Effector memory CD4-positive, alpha-beta T cell (primary cell): ENCODE measurements around the gene ZNF821.

Source experiments
- DNase-seq, 3 donors: peaks; one replicate each; pipeline ENCODE4 v3.0.0-alpha.2; 2020
- H3K27ac ChIP-seq: 2 replicates; pipeline ENCODE4 v1.7.0; 2013; ENCODE audit warnings: mild to moderate bottlenecking, low read length, moderate library complexity; ENCODE audit not compliant: insufficient read depth, poor library complexity, severe bottlenecking
- H3K27me3 ChIP-seq: replicated peaks from 2 replicates; pipeline ENCODE4 v1.7.0; 2013; ENCODE audit warnings: mild to moderate bottlenecking, low read length; ENCODE audit not compliant: insufficient read depth, control insufficient read depth, poor library complexity, severe bottlenecking
- H3K36me3 ChIP-seq: 2 replicates; pipeline ENCODE4 v1.7.0; 2013; ENCODE audit warnings: mild to moderate bottlenecking, low read length, moderate library complexity; ENCODE audit not compliant: control insufficient read depth, insufficient read depth
- H3K4me1 ChIP-seq: 2 replicates; pipeline ENCODE4 v1.7.0; 2013; ENCODE audit warnings: low read length, mild to moderate bottlenecking; ENCODE audit not compliant: control insufficient read depth, insufficient read depth, poor library complexity, severe bottlenecking
- H3K4me3 ChIP-seq: 2 replicates; pipeline ENCODE4 v1.7.0; 2013; ENCODE audit warnings: low read length, low read depth, mild to moderate bottlenecking; ENCODE audit not compliant: insufficient read depth, poor library complexity, severe bottlenecking
- H3K9me3 ChIP-seq: 2 replicates; pipeline ENCODE4 v1.7.0; 2013; ENCODE audit warnings: mild to moderate bottlenecking, low read length, moderate library complexity; ENCODE audit not compliant: control insufficient read depth
- total RNA-seq, 3 donors: gene quantifications; one replicate each; lab custom pipeline; 2026; lab: John Stamatoyannopoulos, UW

The ZNF821 gene, protein sequence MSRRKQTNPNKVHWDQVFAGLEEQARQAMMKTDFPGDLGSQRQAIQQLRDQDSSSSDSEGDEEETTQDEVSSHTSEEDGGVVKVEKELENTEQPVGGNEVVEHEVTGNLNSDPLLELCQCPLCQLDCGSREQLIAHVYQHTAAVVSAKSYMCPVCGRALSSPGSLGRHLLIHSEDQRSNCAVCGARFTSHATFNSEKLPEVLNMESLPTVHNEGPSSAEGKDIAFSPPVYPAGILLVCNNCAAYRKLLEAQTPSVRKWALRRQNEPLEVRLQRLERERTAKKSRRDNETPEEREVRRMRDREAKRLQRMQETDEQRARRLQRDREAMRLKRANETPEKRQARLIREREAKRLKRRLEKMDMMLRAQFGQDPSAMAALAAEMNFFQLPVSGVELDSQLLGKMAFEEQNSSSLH
- 12.8 to 17.8 (median 15.3) reads per million in 3 donors for total RNA-seq

DNA sequence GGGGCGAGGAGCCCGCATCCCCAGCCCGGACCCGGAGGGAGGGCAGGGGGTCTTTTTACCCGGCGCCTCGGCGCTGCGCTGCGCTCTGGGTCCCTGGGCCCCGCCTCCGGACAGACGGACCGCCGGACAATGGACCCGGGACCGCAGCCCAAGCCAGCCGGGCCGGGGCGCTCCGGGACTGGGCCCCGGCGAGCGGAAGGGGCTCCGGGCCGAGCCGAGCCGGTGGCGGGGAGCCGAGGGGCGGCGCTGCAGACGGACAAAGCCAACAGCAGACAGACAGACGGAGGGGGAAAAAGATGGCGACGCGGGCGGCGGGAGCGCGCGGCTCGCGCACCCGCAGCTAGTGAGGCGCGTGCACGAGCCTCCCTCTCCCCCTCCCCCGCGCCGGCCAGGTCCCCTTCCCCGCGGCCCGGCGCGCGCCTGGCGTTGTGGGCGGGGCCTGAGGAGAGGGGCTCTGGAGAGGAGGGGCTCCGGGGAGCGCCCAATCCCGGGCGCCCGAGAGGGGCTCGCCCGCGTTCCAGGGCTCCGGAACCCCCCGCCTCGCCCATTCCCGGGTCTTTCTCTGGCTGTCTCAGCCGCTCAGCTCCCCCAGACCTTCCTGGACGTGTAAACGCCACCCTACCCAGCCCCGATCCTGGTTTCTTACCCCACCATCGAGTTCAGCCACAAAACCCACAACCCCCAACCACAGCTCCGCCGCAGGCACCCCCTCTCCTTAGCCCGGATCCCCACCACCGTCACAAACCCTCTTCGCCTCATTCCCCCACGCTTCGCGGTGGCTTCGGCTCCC, at the start of gene ZNF821:
TSS of gene ZNF821 (minus strand) at position 334 of the 790 bp plus-strand sequence. CDS start 4,236 bp downstream, outside the sequence.
- DNase-seq, result peak; percentile 73 to 86 (median 77)
- H3K27me3 ChIP-seq, result no peaks in the 10 kb centered on the region
- no peaks in the 10 kb centered on the region for H3K9me3 ChIP-seq
- peaks cover 22% of the 10 kb centered on the region for H3K4me1 ChIP-seq
- peak within 1 kb of the TSS; percentile 87 for H3K4me3 ChIP-seq
- no peaks in the 10 kb centered on the region for H3K36me3 ChIP-seq
- H3K27ac ChIP-seq, result peak within 1 kb of the TSS; percentile 91

DNA sequence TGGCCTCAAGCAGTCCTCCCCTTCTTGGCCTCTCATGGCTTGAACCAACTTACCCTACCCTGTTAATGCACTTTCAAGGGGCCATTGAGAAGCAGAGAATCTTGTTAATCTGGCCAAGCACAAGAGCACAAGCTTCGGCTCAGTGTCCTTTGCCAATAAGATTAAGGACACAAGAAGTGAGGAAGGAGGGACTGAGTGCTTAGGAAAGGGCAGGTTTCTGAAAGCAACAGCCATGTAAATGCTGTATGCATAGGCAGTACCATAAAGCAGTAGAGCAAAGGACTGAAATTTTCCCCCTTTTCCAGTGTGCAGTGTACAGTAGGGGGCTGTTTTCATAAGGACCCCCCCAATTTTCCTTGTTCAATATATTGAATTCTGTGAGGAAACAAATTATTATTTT, 49.0 kb upstream of the ZNF821 start:
- Histone ChIP-seq H3K9me3 (no peaks in the 10 kb centered on the region), H3K27me3 (no peaks in the 10 kb centered on the region), H3K27ac (no peak overlapping the region), H3K4me1 (no peaks in the 10 kb centered on the region), H3K4me3 (no peak overlapping the region), H3K36me3 (peaks cover 32% of the 10 kb centered on the region)
- DNase-seq, result no peak

GRCh38 chr16:71931599-71931998, 47.6 kb upstream of the ZNF821 start:
- Histone ChIP-seq H3K9me3 (no peaks in the 10 kb centered on the region), H3K27me3 (no peaks in the 10 kb centered on the region), H3K4me3 (no peak overlapping the region), H3K27ac (no peak overlapping the region), H3K4me1 (no peaks in the 10 kb centered on the region), H3K36me3 (peaks cover 47% of the 10 kb centered on the region)
- DNase-seq, result no peak

GRCh38 chr16:71931001-71931400, 47.0 kb upstream of the ZNF821 start:
- H3K36me3 ChIP-seq, result peaks cover 50% of the 10 kb centered on the region
- no peaks in the 10 kb centered on the region for H3K27me3 ChIP-seq
- H3K4me3 ChIP-seq, result no peak overlapping the region
- no peaks in the 10 kb centered on the region for H3K4me1 ChIP-seq
- H3K27ac ChIP-seq, result no peak overlapping the region
- H3K9me3 ChIP-seq, result no peaks in the 10 kb centered on the region
- no peak for DNase-seq

DNA sequence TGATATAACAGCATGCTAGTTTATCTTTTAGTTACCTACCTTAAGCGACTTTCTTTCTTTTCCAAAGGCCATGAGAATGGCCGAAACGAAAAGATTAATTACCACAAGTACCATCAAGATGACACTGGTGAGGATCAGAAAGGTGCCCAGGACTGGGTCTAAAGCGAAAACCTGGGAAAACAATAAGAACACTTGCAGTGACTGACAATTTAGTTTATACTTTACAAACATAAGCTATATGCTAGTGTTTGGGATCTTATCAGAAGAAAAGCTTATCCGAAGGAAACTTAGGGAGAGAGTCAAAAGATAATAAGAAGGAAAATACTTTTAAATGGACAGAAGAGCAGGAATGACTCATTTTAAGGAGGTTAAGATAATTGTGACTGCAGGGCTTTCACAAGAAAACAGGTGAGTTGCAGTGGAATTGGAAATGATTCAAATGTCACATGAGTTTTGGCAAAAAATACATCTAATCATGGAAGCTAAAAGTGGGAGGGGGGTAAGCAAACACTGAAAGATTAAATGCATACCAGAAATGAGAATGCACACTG, 46.1 kb upstream of the ZNF821 start:
- no peak overlapping the region for H3K4me3 ChIP-seq
- no peaks in the 10 kb centered on the region for H3K9me3 ChIP-seq
- peaks cover 56% of the 10 kb centered on the region for H3K36me3 ChIP-seq
- DNase-seq, result no peak
- no peak overlapping the region for H3K27ac ChIP-seq
- H3K27me3 ChIP-seq, result no peaks in the 10 kb centered on the region
- H3K4me1 ChIP-seq, result no peaks in the 10 kb centered on the region

- Histone ChIP-seq H3K4me1 (no peaks in the 10 kb centered on the region), H3K36me3 (peaks cover 63% of the 10 kb centered on the region), H3K4me3 (no peak overlapping the region), H3K27me3 (no peaks in the 10 kb centered on the region), H3K27ac (no peak overlapping the region), H3K9me3 (no peaks in the 10 kb centered on the region)
- no peak for DNase-seq
These were observed 45.1 kb upstream of the ZNF821 start for GRCh38 chr16:71929048-71929447.

DNA sequence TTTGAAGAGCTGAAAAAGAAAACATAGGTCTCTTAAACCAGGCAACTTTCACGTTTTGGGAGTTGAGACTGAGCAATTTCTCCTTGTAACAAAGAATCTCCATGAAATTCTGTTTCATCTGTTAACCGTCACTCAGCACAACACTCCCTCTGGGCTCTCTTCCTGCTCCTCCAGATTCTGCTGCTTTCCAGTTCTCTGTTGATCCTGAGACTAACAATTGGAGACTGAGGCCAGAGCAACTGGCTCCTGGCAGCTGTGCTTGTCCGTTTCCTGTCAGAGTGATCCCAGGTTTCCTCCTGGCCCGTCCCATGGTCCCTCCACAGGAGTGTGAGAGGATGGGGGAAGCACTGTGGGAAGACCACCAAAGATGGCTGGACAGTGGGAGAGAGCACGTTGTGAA, 43.8 kb upstream of the ZNF821 start:
- Histone ChIP-seq H3K4me1 (no peaks in the 10 kb centered on the region), H3K9me3 (no peaks in the 10 kb centered on the region), H3K27me3 (no peaks in the 10 kb centered on the region), H3K36me3 (peaks cover 73% of the 10 kb centered on the region), H3K4me3 (no peak overlapping the region), H3K27ac (no peak overlapping the region)
- no peak for DNase-seq

- H3K4me1 ChIP-seq, result no peaks in the 10 kb centered on the region
- no peaks in the 10 kb centered on the region for H3K9me3 ChIP-seq
- H3K4me3 ChIP-seq, result no peak overlapping the region
- no peaks in the 10 kb centered on the region for H3K27me3 ChIP-seq
- H3K36me3 ChIP-seq, result peaks cover 77% of the 10 kb centered on the region
- no peak overlapping the region for H3K27ac ChIP-seq
- no peak for DNase-seq
These were observed 43.4 kb upstream of the ZNF821 start for GRCh38 chr16:71927383-71927782.

- H3K36me3 ChIP-seq, result peaks cover 92% of the 10 kb centered on the region
These were observed 40.7 kb upstream of the ZNF821 start for GRCh38 chr16:71924710-71925109.

More at GRCh38 chr16:71924710-71925109, 40.7 kb upstream of the ZNF821 start:
- no peak overlapping the region for H3K4me3 ChIP-seq
- no peaks in the 10 kb centered on the region for H3K27me3 ChIP-seq
- no peak overlapping the region for H3K27ac ChIP-seq
- no peaks in the 10 kb centered on the region for H3K9me3 ChIP-seq
- no peak for DNase-seq
- no peaks in the 10 kb centered on the region for H3K4me1 ChIP-seq
